Midbrain (tissue), 1 donor: Measurements from ENCODE around the gene CD300C.
A peak's percentile ranks its signal among the peaks of the same experiment; 100 is the strongest.
"Not testable (repeated sequence)": the region's sequence is repeated elsewhere in the genome, so short reads cannot be mapped to it uniquely, and the experiment has no call there.

Source experiments
- DNase-seq: peaks from one replicate; lab custom pipeline; 2025; lab: John Stamatoyannopoulos, UW

The CD300C gene

GRCh38 chr17:74561586-74561985, 15.7 kb upstream of the CD300C start:
- no peak for DNase-seq

GRCh38 chr17:74558882-74559519, 13.1 kb upstream of the CD300C start:
- no peak for DNase-seq

- DNase-seq: not testable (repeated sequence)
Observed at GRCh38 chr17:74558402-74558801, 12.5 kb upstream of the CD300C start.

- DNase-seq: no peak
Observed at GRCh38 chr17:74555427-74555940, 9.6 kb upstream of the CD300C start.

DNA sequence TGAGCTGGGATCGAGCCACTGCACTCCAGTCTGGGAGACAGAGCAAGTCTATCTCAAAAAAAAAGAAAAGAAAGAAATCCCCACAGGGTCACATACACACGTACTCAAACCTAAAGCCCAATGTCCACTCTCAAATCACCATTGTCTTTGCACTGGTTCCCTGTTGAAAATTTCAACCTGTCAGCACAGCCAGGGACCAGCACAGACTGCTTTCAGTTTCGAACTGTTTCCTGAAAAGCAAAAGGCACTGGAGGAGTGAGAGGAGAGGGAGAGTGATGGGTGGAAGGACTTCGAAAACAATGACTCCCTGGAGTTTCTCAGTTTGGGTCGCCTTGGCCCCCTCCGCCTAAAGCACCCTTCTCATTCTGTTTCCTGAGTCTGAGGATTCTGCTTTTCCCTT, 9.0 kb upstream of the CD300C start:
- no peak for DNase-seq

- no peak for DNase-seq
Observed at GRCh38 chr17:74552037-74552436, 6.1 kb upstream of the CD300C start.

GRCh38 chr17:74550602-74551001, 4.7 kb upstream of the CD300C start:
- no peak for DNase-seq

- no peak for DNase-seq
Observed at GRCh38 chr17:74549343-74549742, 3.4 kb upstream of the CD300C start.

- no peak for DNase-seq
Observed at GRCh38 chr17:74547736-74548135, 1.8 kb upstream of the CD300C start.

DNA sequence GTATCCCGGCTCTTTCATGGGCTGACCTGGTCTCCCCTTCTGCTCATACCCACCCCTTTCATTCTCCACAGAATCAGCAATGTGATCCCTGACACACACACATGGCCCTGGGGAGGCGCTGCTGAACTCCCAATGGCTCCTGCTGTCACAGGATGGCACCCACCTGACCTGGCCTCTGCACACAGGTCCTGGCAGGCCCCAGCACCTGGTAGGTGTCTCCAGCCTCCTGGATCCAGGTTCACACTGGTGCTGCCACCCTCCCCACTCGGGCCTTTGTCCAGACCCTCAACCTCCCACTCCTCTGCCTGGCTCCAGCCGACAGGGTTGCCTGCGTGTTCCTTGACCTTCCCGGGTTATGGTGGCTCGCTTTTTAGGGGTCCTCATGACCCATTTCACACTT, 1.3 kb upstream of the CD300C start:
- DNase-seq: no peak

- DNase-seq: no peak
Observed at GRCh38 chr17:74546586-74546985, 671 bp upstream of the CD300C start.

GRCh38 chr17:74544991-74545842, 698 bp downstream of the CD300C start:
- no peak for DNase-seq

DNA sequence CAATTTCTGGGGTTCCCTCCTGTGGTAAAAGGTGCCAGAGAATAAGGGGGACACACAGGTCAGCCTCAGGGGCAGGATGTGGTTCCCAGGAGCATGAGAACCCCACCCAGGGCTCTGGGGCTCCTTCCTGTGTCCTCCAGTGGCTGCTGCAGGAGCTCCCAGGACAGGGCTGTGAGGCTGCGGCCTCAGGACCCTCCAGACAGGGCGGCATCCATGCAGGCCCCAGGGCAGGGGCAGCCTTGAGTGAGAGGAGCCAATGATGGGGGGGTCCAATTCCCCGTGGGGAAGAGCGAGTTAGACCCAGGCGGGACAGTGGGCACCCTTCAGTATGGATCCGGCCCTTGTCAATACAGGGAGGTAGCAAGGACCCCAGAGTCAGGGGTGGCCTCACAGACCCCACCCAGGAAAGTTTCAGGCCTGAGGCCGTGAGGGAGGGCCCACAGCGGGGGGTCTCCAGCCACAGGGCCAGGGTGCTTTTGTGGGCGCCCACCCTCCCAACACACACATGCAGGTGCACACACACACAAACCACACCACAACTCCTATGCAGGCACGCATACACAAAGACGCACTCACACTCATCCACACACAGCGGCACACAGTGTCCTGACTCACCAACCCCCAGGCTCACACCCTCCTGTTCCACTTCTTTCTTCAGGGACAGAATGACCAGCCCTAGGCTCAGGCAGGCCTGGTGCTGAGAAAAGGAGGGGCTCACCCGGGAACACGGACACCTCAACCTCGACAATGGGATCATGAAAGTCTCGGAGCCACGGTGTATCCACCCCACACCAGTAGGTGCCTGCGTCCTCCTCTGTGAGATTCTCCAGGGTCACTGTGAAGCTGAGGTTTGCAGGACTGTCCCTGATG, 1.8 kb downstream of the CD300C start:
- no peak for DNase-seq

DNA sequence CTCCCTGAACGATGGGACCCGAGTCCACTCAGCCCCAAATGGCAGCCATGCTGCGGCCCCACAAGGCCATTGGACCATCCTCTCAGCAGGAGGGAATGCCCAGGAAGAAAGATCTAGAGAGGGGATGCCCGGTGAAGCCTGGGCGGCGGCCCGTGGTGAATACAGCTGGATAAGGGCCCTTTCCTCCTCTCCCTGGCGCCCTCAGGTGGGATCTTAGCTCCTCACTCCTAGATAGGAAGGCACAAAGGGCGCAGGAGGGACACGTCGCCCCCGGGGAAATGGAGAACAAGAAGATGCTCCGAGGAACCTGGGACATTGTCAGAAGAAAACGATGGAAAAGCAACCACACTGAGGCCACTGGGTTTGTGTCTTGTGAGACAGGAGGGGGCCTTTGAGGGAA, 2.5 kb downstream of the CD300C start:
- no peak for DNase-seq

DNA sequence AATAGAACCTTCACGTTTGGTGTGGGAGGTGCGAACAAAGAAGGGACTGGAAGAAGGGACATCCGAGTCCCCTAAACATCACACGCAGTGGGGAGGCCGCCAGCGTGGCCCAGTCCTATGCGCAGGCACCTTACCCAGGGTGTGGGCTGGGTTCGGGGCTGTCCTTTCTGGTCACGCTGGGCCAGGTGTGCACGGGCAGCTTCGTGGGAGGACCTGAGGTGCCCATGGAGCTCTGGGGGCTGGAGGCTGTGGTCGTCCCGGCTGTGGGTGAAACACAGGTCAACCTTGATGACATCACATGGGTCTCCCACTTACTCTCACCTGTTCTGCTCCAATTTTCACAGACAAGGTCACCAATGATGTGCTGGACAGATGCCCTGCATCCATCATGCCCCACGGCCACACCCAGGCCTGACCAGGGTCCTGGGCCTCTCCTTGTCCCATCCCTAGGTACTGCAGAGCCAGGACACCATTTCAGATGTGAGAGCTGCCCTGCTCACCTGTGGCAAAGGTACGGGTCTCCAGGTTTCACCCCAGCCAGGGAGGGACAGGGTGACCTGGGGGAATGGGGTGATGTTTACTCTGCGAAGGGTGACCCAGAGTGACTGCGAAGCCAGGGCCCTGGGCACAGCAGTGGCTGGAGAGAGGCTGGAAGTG, 3.1 kb downstream of the CD300C start:
- DNase-seq: no peak

DNA sequence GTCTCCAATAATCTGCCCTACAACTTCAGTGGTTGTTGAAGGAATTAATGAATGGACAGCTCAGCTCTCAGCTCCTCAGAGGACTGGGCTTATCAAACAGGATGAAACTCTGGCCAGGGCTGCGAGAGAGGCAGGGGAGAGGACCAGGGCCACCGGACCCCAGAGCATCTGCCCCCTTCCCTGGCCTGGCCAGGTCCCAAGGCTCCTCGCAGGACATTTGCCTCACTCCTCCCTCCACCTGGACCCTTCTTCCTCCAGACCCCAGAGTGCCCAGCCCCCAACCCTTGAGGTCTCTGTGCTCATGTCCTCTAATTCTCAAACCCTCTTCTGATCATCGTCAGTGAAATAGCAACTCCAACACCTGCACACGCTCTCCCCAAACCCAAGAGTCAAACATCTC, 3.7 kb downstream of the CD300C start:
- DNase-seq: no peak

GRCh38 chr17:74541176-74542111, 4.5 kb downstream of the CD300C start:
- no peak for DNase-seq

DNA sequence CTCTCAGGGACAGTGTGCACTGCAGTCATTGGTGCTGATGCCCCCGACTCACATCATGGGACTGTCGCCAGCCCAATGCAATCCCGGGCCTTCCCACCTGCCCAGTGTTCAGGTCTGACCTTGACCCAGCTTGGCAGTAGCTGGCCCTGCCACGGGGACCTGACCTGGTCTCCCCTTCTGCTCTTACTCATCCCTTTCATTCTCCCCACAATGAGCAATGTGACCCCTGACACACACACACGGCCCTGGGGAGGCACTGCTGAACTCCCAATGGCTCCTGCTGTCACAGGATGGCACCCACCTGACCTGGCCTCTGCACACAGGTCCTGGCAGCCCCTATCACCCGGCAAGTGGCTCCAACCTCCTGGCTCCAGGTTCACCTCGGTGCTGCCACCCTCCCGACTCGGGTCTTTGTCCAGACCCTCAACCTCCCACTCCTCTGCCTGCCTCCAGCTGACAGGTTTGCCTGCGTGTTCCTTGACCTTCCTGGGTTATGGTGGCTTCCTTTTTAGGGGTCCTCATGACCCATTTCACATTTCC, 6.6 kb downstream of the CD300C start:
- DNase-seq: no peak

DNA sequence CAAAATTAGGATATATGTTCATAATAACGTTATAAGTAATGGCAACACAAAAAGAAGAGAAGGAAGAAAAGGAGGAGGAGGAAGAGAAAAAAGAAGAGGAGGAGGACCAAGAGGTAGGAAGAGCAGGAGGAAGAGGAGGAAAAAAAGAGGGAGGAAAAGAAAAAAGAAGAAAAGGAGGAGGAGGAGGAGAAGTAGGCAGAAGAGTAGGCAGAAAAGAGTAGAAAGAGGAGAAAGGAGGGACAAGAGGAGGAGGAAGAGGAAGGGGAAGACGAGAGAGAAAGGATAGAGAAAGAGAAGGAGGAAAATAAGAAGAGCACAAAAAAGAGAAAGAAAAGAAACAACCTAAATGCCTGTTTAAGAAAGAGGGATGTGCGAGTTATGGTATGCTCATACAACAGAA, 9.0 kb downstream of the CD300C start:
- DNase-seq: no peak

- peak; percentile 47 for DNase-seq
Observed at GRCh38 chr17:74532115-74532514, 13.8 kb downstream of the CD300C start.
